GM12878 (cell line): Measurements from ENCODE around the gene STAG1. TPM values are rescaled to one million over a fixed set of nuclear protein-coding genes. Genes with fewer than 3 reads are reported as not detected.

Experiments
- BACH1 ChIP-seq: fragments of 450-650 bp; IDR thresholded peaks from 2 replicates; pipeline ENCODE4 v1.6.1; 2017; ENCODE audit warnings: mild to moderate bottlenecking, borderline replicate concordance
- BHLHE40 ChIP-seq, 2 experiments: fragments of 450-650 bp in 1 of 2; IDR thresholded peaks; 2 replicates each; pipeline ENCODE4 v1.6.1; 2011 to 2017; ENCODE audit warnings: low read depth in 2 of 2, borderline replicate concordance in 1 of 2, improper control_type of control experiment in 1 of 2, low read length in 1 of 2, mild to moderate bottlenecking in 1 of 2
- CEBPB ChIP-seq, 2 experiments: fragments of 150-350 bp in 1 of 2; IDR thresholded peaks; 2 replicates each; pipeline ENCODE4 v1.6.1; 2012 to 2014; ENCODE audit warnings: low read depth in 2 of 2, low read length in 2 of 2, borderline replicate concordance in 1 of 2, inconsistent platforms in 1 of 2
- E2F8 ChIP-seq: fragments of 450-650 bp; IDR thresholded peaks from 2 replicates; pipeline ENCODE4 v1.6.1; 2018; ENCODE audit warnings: mild to moderate bottlenecking, low read depth, moderate library complexity; ENCODE audit not compliant: partially characterized antibody
- HCFC1 ChIP-seq: fragments of 150-350 bp; IDR thresholded peaks from 2 replicates; pipeline ENCODE4 v1.6.1; 2014; ENCODE audit warnings: low read length
- HDAC2 ChIP-seq: fragments of 200-600 bp; sonication (generic); IDR thresholded peaks from 2 replicates; pipeline ENCODE4 v1.6.1; 2017
- HDAC6 ChIP-seq: fragments of 200-600 bp; sonication (generic); IDR thresholded peaks from one replicate; pipeline ENCODE4 v1.8.0; 2017; ENCODE audit warnings: antibody characterized with exemption; ENCODE audit not compliant: unreplicated experiment
- MYB ChIP-seq: fragments of 150-350 bp; IDR thresholded peaks from 2 replicates; pipeline ENCODE4 v1.6.1; 2014; ENCODE audit warnings: mild to moderate bottlenecking, low read depth, low read length, borderline replicate concordance
- NBN ChIP-seq: fragments of 450-650 bp; IDR thresholded peaks from 2 replicates; pipeline ENCODE4 v1.6.1; 2016
- STAT3 ChIP-seq: IDR thresholded peaks from 2 replicates; pipeline ENCODE4 v1.6.1; 2011; ENCODE audit warnings: low read depth, low read length, improper control_type of control experiment
- TCF12 ChIP-seq: IDR thresholded peaks from 2 replicates; pipeline ENCODE4 v1.6.1; 2011; ENCODE audit warnings: low read depth, mild to moderate bottlenecking, low read length
- ZNF592 ChIP-seq: fragments of 450-650 bp; IDR thresholded peaks from 2 replicates; pipeline ENCODE4 v1.6.1; 2017; ENCODE audit warnings: mild to moderate bottlenecking, moderate library complexity
- polyA plus RNA-seq, 11 experiments: library from polyadenylated mRNA; depleted of rRNA in 4 of 11; unstranded in 6 of 11; stranded (reverse) in 5 of 11; fragments of >200 nt; fragmentation: Nextera tagmentation in 4 of 11; fragmentation: Illumina TruSeq in 1 of 11; extraction: Ambion mirVana in 4 of 11; extraction: Trizol in 1 of 11; gene quantifications; 1 replicate in 1 of 11; 2 replicates in 10 of 11; pipeline versions ENCODE4 v1.2.1 to v1.2.3, GENCODE V29; 2011 to 2016; ENCODE audit warnings: inconsistent platforms in 2 of 11, missing spikeins in 2 of 11, low read depth in 1 of 11
- total RNA-seq, 4 experiments: library from RNA; depleted of rRNA in 3 of 4; stranded (reverse); fragments of >200 nt in 3 of 4; fragmentation: Illumina TruSeq in 1 of 4; extraction: Trizol in 1 of 4; gene quantifications; 2 replicates each; pipeline versions ENCODE4 v1.2.1 to v1.2.3, GENCODE V29; 2013 to 2021
- TF ChIP-seq, protein P1 (sequence below): IDR thresholded peaks from 2 replicates; pipeline ENCODE4 v1.6.1; 2012; ENCODE audit warnings: low read depth, low read length, improper control_type of control experiment
- TF ChIP-seq, protein P2 (sequence below): fragments of 450-650 bp; IDR thresholded peaks from 2 replicates; pipeline ENCODE4 v1.6.1; 2016; ENCODE audit warnings: mild to moderate bottlenecking, moderate library complexity, borderline replicate concordance
- TF ChIP-seq, protein P3 (sequence below): fragments of 450-650 bp; formaldehyde crosslinking; IDR thresholded peaks from 2 replicates; pipeline ENCODE4 v1.4.0; 2020; ENCODE audit warnings: mild to moderate bottlenecking, moderate library complexity

STAG1 gene
- total and polyA plus RNA-seq, 10 of the 15 experiments (the other 5 are each of a cell fraction or from before 2014, with no cell fraction given): 4.4 to 30.1 (median 20.2) TPM

DNA sequence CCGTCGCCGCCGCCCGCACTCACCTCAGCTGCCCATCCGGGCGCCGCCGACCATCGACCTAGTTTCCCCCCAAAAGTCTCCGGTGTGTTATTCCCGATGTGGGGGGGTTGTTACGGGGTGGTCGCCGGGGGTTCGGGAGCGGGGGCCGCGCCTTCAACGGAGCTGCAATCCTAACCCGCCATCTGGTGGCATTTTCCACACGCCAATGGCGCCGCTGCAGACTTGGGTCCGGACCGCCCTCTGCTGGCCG is at the start of gene STAG1 (continued):
- no peak; the same call in 1 of the 2 replicates for TF ChIP-seq BACH1
- TF ChIP-seq, protein P1, sequence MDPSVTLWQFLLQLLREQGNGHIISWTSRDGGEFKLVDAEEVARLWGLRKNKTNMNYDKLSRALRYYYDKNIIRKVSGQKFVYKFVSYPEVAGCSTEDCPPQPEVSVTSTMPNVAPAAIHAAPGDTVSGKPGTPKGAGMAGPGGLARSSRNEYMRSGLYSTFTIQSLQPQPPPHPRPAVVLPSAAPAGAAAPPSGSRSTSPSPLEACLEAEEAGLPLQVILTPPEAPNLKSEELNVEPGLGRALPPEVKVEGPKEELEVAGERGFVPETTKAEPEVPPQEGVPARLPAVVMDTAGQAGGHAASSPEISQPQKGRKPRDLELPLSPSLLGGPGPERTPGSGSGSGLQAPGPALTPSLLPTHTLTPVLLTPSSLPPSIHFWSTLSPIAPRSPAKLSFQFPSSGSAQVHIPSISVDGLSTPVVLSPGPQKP: no peak
- 0 out of 2 replicates have a peak, but pooled peaks have one; percentile 29 for TF ChIP-seq TCF12
- TF ChIP-seq, protein P2, sequence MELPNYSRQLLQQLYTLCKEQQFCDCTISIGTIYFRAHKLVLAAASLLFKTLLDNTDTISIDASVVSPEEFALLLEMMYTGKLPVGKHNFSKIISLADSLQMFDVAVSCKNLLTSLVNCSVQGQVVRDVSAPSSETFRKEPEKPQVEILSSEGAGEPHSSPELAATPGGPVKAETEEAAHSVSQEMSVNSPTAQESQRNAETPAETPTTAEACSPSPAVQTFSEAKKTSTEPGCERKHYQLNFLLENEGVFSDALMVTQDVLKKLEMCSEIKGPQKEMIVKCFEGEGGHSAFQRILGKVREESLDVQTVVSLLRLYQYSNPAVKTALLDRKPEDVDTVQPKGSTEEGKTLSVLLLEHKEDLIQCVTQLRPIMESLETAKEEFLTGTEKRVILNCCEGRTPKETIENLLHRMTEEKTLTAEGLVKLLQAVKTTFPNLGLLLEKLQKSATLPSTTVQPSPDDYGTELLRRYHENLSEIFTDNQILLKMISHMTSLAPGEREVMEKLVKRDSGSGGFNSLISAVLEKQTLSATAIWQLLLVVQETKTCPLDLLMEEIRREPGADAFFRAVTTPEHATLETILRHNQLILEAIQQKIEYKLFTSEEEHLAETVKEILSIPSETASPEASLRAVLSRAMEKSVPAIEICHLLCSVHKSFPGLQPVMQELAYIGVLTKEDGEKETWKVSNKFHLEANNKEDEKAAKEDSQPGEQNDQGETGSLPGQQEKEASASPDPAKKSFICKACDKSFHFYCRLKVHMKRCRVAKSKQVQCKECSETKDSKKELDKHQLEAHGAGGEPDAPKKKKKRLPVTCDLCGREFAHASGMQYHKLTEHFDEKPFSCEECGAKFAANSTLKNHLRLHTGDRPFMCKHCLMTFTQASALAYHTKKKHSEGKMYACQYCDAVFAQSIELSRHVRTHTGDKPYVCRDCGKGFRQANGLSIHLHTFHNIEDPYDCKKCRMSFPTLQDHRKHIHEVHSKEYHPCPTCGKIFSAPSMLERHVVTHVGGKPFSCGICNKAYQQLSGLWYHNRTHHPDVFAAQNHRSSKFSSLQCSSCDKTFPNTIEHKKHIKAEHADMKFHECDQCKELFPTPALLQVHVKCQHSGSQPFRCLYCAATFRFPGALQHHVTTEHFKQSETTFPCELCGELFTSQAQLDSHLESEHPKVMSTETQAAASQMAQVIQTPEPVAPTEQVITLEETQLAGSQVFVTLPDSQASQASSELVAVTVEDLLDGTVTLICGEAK: no peak
- TF ChIP-seq BHLHE40 (IDR thresholded peaks at IDR 0.05; ENCODE audit: borderline replicate concordance in 1 of 2, low read depth in 2 of 2, low read length in 1 of 2): no peak
- no peak for TF ChIP-seq STAT3
- TF ChIP-seq, protein P3, sequence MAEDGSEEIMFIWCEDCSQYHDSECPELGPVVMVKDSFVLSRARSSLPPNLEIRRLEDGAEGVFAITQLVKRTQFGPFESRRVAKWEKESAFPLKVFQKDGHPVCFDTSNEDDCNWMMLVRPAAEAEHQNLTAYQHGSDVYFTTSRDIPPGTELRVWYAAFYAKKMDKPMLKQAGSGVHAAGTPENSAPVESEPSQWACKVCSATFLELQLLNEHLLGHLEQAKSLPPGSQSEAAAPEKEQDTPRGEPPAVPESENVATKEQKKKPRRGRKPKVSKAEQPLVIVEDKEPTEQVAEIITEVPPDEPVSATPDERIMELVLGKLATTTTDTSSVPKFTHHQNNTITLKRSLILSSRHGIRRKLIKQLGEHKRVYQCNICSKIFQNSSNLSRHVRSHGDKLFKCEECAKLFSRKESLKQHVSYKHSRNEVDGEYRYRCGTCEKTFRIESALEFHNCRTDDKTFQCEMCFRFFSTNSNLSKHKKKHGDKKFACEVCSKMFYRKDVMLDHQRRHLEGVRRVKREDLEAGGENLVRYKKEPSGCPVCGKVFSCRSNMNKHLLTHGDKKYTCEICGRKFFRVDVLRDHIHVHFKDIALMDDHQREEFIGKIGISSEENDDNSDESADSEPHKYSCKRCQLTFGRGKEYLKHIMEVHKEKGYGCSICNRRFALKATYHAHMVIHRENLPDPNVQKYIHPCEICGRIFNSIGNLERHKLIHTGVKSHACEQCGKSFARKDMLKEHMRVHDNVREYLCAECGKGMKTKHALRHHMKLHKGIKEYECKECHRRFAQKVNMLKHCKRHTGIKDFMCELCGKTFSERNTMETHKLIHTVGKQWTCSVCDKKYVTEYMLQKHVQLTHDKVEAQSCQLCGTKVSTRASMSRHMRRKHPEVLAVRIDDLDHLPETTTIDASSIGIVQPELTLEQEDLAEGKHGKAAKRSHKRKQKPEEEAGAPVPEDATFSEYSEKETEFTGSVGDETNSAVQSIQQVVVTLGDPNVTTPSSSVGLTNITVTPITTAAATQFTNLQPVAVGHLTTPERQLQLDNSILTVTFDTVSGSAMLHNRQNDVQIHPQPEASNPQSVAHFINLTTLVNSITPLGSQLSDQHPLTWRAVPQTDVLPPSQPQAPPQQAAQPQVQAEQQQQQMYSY (CRISPR knock-in tag): no peak
- no peak for TF ChIP-seq HCFC1
- no peak for TF ChIP-seq CEBPB (IDR thresholded peaks at IDR 0.05; ENCODE audit: borderline replicate concordance in 1 of 2, low read depth in 2 of 2, low read length in 2 of 2)
- TF ChIP-seq HDAC2: no peak
- TF ChIP-seq MYB: no peak
- peak; percentile 61 for TF ChIP-seq NBN
- TF ChIP-seq HDAC6: no peak
- TF ChIP-seq ZNF592: peak; percentile 90
- TF ChIP-seq E2F8: no peak
